CD4-positive, alpha-beta T cell treated with Interleukin-21 for 1 hour (primary cell): ENCODE measurements around the gene STX12.

Source experiments
- DNase-seq: peaks from one replicate; pipeline ENCODE4 v3.0.0-alpha.2; 2020

STX12 gene

DNA sequence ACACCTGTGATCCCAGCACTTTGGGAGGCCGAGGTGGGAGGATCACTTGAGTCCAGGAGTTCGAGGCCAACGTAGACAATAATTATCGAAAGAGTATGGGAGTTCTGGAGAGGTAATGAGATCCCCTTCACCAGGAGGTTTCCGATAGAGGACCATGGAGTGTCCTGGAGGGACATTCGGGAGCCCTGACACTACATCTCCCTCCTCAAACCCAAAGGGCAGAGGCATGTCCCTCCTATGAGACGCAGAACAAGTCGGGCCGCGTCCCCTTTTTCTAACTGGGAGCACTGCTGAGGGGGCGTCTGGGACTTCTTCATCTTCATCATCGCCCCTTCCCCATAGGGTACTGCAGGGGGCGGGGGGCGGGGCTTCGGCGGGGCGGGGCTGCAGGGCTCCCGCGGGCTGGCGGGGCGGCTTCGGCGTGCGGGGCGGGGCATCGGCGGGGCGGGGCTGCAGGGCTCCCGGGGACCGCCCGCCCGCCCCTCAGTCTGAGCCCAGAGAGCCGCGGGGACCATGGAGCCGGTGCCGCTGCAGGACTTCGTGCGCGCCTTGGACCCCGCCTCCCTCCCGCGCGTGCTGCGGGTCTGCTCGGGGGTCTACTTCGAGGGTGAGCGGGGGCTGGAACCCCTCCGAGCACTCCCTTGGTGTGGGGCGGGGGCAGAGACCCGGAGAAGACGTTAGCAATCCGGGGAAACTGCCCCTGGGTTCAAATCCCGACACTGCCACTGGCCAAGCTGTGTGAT lies 99.2 kb downstream of the STX12 start, which contains the start of gene THEMIS2:
THEMIS2 (plus strand) TSS at position 486 of the 743 bp plus-strand sequence; CDS start at position 514, 28 bp downstream.
- DNase-seq: peak; percentile 84

DNA sequence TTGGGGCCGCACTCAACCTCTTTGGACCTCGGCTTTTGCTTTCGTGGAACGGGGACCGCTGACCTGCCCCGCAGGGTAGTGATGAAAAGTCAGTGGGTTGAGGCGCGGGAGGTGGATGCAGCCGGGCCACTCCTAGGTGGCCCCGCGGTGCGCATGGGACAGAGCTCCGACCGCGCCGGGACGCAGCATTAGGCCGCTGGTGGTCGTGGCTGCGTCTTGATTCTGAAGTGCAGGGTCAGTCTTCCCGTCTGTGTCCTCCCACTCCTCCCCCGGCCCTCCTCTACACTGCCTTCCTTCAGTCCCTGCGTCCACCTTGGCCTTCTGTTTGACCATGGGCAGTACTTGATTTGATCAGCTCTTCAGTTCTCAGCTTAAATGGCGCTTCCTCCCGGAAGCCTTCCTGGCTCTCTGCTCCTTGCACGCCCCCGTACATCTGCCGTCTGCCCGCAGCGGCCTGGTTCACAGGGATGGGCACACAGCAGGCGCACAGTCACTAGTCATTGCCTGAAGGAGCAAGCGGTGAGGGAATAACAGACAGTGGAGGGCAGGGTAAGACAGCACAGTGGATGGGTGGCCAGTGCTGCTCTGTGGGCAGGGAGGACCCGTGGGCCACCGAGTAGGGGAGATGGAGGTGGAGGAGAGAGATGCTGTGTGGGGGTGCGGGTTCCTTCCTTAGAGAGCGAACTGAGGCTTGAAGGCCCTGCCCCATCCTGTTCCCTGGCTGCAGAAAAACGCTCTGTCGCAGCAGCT lies 100.0 kb downstream of the STX12 start:
- peak; percentile 22 for DNase-seq

DNA sequence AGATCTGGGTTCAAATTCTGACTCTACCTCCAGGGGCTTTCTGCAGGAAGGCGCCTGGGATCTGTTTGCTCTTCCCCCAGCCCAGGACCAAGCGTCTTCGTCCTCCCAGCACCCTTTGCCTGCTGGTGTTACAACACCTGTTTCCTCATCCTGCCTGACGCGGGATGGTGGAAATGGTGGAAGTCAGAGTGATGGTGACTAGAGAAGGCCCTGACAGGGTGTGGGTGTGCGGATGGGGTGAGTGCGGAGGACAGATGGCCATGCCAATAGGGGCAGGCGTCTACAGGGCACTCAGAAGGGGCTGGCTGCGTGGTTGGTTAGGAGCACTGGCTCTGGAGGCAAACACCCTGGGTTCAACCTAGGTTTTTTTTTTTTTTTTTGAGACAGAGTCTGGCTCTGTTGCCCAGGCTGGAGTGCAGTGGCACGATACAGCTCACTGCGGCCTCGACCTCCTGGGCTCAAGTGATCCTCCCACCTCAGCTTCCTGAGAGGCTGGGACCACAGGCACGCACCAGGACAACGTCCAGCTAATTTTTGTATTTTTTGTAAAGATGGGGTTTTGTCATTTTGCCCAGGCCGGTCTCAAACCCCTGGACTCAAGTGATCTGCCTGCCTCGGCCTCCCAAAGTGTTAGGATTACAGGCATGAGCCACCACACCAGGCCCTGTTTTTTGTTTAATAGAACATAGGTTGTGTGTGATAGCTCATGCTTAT lies 100.8 kb downstream of the STX12 start:
- peak; percentile 32 for DNase-seq
